A549 treated with CORT108297 at 1 μM for 4 hours (cell line): Measurements from ENCODE around the gene PVRIG. TPM values are rescaled to one million over a fixed set of nuclear protein-coding genes. Genes with fewer than 3 reads are reported as not detected.

ENCODE experiments used
- total RNA-seq: library from RNA; stranded (reverse); fragments of 200-300 nt; extraction: Qiagen RNA extraction; gene quantifications from 5 replicates; pipeline ENCODE4 v1.2.3, GENCODE V29; 2022

PVRIG gene
- total RNA-seq = not detected in 5 replicates

DNA sequence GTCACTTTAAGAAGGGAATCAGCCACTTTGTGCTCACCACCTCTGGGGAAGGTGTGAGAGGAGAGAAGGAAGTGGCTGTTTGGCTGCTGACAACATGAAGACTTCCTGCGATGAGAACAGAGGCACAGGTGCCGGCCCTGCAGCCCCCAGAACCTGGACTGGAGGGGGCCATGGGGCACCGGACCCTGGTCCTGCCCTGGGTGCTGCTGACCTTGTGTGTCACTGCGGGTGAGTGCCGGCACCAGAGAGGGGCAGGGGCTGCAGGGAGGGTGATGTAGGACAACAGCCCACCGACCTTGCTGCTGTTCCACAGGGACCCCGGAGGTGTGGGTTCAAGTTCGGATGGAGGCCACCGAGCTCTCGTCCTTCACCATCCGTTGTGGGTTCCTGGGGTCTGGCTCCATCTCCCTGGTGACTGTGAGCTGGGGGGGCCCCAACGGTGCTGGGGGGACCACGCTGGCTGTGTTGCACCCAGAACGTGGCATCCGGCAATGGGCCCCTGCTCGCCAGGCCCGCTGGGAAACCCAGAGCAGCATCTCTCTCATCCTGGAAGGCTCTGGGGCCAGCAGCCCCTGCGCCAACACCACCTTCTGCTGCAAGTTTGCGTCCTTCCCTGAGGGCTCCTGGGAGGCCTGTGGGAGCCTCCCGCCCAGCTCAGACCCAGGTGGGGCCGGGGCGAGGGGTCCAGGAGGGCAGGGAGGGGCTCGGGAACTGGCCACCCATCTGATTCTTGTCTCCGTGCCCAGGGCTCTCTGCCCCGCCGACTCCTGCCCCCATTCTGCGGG, at the start of gene PVRIG:
Gene PVRIG (plus strand): TSS at position 149 of the 785 bp plus-strand sequence. CDS start 22 bp downstream, at position 171.

DNA sequence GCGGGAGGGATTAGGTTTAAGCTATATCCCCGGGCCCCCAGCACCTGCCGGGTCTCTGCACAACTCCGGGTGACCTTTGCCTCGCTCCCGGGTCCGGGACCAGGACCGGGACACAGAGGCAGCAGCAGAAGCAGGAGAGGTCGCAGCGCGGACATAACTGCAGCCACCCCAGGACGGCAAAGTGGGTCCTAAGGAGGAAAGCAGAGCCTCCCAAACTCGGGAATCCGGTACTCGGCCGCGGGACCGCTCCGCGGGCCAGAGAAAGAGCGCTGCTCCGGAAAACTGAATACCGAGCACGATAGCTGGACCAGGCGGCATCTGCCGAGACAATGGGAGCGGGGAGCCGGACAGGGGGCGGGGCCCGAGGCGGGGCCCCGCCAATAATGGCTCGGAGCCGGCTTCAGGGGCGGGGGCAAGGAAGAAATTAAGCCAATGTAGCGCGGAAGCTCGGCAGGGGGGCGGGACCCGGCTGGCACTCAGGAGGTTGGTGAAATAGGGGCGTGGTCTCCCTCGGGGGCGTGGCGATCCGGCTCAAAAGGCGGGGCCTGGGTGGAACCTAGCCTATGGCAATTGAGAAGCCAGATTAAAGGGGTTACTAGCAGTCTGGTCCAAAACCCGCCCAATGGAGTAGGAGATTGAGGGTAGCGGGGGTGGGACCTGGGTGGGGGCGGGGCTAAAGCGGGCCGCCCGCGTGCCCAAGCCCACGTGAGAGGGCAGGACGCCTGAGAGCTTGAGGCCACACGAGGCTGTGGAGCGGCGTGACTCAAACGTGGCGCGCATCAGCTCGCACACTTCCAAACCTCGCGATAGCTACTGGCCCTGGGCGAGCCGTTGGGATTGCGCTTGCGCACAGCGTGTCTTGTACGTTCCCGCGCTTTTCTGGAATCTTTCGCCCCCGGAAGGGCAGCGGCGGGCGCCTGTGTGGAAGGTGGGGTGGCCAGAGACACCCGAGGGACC, 42.4 kb upstream of the PVRIG start, which contains the start of the genes GPC2 and STAG3:
Gene GPC2 (minus strand): TSS at position 337 of the 957 bp plus-strand sequence. CDS start 182 bp downstream, at position 155.
Gene STAG3 (plus strand): TSS at position 874 of the 957 bp plus-strand sequence. CDS start 2,639 bp downstream, outside the sequence.

Other genes with a start within 250 kb of the PVRIG start
- gene AZGP1, start 243.9 kb upstream of the PVRIG start, total RNA-seq = 0.06 TPM in 1 of 5 replicates, not detected in the others
- gene ZKSCAN1, start 204.4 kb upstream of the PVRIG start, total RNA-seq = 6.8 to 10.8 TPM (median 9.4 TPM) in 5 replicates
- 8.9 to 12.4 TPM (median 10.3 TPM) in 5 replicates for gene ZSCAN21, start 170.2 kb upstream of the PVRIG start, total RNA-seq
- gene ZNF3, start 138.2 kb upstream of the PVRIG start, total RNA-seq = 18.7 to 22.7 TPM (median 19.8 TPM) in 5 replicates
- 153 to 188 TPM (median 175 TPM) in 5 replicates for gene COPS6, start 131.0 kb upstream of the PVRIG start, total RNA-seq
- 223 to 257 TPM (median 247 TPM) in 5 replicates for gene MCM7, start 118.6 kb upstream of the PVRIG start, total RNA-seq
- 15.1 to 17.7 TPM (median 17.0 TPM) in 5 replicates for gene AP4M1, start 118.3 kb upstream of the PVRIG start, total RNA-seq
- 62.3 to 71.2 TPM (median 67.8 TPM) in 5 replicates for gene TAF6, start 100.6 kb upstream of the PVRIG start, total RNA-seq
- gene CNPY4, start 100.3 kb upstream of the PVRIG start, total RNA-seq = 10.4 to 12.8 TPM (median 12.0 TPM) in 5 replicates
- gene MBLAC1, start 93.0 kb upstream of the PVRIG start, total RNA-seq = 2.6 to 3.4 TPM (median 3.2 TPM) in 5 replicates
- gene LAMTOR4, start 71.0 kb upstream of the PVRIG start, total RNA-seq = 145 to 212 TPM (median 183 TPM) in 5 replicates
- gene TRAPPC14, start 61.2 kb upstream of the PVRIG start, total RNA-seq = 8.7 to 15.5 TPM (median 14.7 TPM) in 5 replicates
- 0.06 to 0.15 TPM (median 0.08 TPM) in 5 replicates for gene GAL3ST4, start 51.3 kb upstream of the PVRIG start, total RNA-seq
- gene GPC2, start 42.6 kb upstream of the PVRIG start, total RNA-seq = 0.82 to 1.5 TPM (median 1.1 TPM) in 5 replicates
- 0.18 to 0.23 TPM (median 0.22 TPM) in 5 replicates for gene STAG3, start 42.0 kb upstream of the PVRIG start, total RNA-seq
- gene SPDYE3, start 87.8 kb downstream of the PVRIG start, total RNA-seq = not detected in 5 replicates
- 24.2 to 37.8 TPM (median 30.9 TPM) in 5 replicates for gene PILRB, start 138.2 kb downstream of the PVRIG start, total RNA-seq
- gene PILRA, start 153.5 kb downstream of the PVRIG start, total RNA-seq = 3.8 to 5.9 TPM (median 5.2 TPM) in 5 replicates
- 1.1 to 1.6 TPM (median 1.3 TPM) in 5 replicates for gene ZCWPW1, start 208.8 kb downstream of the PVRIG start, total RNA-seq
- gene MEPCE, start 209.9 kb downstream of the PVRIG start, total RNA-seq = 33.1 to 47.3 TPM (median 43.7 TPM) in 5 replicates
- gene PPP1R35, start 216.5 kb downstream of the PVRIG start, total RNA-seq = 33.7 to 59.4 TPM (median 58.3 TPM) in 5 replicates
- gene SPACDR, start 244.3 kb downstream of the PVRIG start, total RNA-seq = 0.51 to 0.72 TPM (median 0.68 TPM) in 5 replicates